Measurements from ENCODE around the gene TDRD3.

TDRD3 gene

DNA sequence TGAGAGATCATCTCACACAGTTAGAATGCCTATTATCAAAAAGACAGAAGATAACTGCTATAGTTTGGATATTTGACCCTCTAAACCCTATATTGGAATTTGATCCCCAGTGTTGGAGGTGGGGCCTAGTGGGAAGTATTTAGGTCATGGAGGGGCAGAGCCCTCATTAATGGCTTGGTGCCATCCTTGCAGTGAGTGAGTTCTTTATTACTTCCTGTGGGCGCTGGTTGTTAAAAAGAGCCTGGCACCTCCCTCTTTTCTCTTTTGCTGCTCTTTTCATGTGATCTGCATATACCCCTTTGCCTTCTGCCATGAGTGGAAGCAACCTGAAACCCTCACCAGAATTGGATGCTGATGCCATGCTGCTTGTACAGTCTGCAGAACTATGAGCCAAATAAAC is 66.8 kb downstream of the TDRD3 start:
- no peak for DNase-seq

DNA sequence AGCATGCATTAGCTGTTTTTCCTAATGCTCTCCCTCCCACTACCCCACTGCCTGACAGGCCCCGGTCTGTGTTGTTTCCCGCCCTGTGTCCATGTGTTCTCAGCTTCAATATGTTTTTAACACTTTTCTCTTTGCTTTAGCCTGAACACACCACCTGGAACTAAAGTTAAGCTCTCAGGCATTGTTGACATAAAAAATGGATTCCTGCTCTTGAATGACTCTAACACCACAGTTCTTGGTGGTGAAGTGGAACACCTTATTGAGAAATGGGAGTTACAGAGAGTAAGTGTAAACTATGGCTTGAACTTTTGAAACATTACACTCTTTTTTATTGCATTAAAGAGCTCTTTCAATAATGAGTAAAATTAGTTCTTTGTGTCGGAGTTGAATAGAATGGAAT is 70.1 kb downstream of the TDRD3 start:
- no peak for DNase-seq

DNA sequence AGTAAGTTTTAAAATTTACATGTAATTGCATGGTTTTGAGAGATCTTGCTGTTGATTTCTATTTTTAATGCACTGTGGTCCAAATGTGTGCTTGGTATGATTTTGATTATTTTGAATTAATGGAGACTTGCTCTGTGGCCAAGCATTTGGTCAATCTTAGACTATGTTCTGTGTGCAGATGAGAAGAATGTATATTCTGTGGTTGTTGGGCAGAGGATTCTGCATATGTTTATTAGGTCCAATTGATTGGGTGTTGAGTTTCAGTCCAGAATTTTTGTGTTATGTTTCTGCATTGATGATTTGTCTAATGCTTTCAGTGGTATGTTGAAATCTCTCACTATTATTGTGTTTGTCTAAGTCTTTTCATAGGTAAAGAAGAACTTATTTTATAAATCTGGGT is 82.3 kb downstream of the TDRD3 start:
- DNase-seq, result no peak

DNA sequence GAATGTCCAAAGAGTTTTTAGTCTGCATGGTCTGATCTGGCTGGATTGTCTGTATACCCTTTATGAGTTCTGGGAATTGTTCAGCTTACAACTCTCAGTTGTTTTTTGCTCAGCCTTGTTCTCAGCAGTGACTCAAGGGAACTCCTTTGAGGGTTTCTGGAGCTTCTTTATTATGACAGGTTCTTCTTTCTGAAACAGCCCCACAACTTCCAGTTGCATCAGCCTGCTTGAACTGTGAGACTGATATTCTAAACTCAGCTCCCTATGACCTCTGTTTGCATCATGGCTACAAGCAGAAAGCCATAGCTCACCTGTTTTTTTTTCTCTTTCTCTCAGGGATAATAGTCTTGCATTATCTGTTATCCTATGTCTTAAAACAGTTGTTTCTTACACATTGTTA is 85.0 kb downstream of the TDRD3 start:
- no peak for DNase-seq

DNA sequence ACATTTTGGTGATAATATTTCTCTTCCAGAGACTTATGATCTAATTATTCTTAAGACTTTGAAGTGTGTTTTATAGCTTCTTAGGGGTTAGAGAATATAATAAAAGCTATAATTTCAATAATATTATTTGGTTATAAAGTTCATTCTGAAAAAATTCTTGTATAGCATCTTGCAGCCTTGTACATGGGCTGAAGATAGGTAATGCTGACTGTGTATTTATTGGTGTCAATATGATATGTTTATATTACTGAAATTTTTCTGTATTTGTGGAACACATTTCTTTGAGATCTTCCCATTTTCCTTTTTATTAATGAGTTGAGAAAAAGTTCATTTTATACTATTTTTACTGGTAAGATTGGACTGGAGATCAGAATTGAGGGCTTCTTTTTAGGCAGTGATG is 87.8 kb downstream of the TDRD3 start:
- no peak for DNase-seq

DNA sequence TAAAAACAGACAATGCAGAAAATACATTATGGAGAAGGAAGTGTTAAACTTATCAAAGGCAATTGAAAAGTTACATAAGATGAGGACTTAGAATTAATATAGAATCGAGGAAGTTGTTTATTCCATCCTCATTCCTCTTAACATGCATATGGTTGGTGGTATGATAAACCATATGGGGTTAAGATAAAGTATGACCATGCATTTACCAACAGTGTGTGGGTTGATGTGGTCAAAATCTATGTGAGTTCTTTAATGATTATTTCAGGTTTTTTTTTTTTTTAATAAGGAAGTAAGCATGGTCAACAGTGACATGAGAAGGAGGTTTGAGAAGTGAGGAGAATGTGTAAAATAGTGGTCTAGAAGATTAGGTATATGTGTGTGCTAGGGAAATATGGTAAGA is 94.5 kb downstream of the TDRD3 start:
- DNase-seq, result no peak

DNA sequence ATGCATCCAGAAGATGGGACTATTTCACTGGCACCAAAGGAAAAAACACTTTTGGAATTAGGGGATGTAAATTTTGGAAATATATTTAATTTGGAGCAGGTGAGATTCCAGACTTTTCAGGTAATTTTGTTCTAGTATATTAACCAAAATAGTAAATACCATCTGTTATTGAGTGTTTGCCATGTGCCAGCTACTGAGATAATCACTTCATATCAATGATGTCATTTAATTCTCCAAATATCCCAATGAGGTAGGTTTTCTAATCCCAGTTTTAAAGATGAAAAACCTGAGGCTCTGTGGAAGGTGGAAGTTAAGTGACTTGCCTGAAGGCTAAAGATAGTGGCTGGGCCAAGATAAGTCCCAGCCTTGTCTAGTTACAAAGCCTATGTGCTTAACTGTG is 95.2 kb downstream of the TDRD3 start:
- no peak for DNase-seq

DNA sequence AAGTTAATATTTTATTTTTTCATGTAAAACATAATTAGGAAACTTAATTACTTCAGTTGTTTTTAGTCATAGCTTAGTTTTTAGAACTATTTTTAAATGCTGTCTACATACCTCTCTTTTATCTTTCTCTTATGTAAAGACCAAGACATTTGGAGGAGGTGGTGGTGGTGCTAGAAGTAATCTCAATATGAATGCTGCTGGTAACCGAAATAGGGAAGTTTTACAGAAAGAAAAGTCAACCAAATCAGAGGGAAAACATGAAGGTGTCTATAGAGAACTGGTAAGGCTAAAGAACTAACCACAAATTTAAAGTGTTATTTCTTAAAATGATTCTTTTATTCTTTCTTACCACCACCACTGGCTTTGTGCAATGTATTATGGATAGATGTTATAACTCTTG is 97.3 kb downstream of the TDRD3 start:
- DNase-seq, result no peak

DNA sequence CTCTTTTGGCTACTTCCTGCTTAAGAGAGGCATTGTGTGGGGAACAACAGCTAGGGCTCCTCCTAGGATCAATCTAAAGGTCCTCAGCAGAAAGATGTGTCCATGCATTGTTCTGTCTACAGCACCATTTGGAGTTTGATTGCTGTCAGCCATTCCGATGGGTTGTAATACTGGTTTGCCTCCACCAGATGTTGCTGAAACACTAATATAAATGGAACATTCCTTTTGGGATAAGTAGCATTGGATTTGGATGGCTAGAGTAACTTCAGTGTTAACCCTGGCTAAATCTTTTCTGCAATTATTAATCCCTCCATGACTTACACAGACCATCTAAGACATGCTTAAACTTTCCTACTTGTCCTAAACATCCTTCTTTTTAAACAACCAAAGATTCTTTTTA is 104.2 kb downstream of the TDRD3 start:
- DNase-seq, result no peak

DNA sequence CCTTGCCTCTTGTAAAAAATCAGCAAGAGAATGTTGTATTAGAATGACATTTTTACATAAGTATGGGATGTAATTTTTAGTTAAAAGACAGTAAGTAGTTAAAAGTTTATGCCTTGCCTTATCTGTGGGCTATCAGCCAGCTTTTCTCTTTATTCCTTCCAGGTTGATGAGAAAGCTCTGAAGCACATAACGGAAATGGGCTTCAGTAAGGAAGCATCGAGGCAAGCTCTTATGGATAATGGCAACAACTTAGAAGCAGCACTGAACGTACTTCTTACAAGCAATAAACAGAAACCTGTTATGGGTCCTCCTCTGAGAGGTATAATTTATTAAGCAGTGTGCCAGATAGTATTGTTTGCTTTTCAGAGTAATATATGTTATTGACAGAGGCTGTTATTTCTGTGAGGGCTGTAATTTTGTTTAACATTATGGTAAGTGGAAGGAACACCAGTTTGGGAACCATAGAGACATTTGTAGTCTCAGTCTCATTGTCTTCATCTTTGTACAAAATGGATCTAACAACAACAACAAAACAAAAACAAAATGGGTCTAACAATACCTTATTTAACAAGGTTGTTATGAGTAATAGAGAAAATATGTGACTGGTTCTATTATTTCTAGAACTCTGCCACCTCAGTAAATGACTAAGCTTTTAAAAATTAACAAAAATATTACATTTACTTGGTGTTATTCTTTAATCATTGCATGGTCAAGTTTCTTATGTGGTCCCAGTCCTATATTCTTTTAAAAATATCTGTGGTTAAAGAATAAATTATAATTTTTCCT is 112.8 kb downstream of the TDRD3 start:
- no peak for DNase-seq

DNA sequence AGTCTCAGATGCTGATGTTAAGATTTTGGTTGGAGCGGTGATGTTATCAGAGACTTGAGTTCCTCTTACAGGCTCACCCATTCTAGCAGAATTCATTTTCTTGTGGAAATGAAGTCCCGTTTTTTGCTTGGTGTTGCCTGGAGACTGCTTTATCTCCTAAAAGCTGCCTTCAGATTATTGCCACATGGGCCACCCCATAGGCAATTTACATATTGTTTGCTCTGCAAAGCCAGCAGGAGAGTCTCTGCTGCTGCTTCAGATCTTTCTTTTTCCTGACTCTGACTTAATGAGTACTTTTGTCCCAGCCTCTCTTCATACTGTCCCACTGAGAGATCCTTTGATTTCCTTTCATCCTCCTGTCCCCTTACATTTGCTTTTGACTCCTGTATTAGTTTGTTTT is 114.6 kb downstream of the TDRD3 start:
- no peak for DNase-seq

DNA sequence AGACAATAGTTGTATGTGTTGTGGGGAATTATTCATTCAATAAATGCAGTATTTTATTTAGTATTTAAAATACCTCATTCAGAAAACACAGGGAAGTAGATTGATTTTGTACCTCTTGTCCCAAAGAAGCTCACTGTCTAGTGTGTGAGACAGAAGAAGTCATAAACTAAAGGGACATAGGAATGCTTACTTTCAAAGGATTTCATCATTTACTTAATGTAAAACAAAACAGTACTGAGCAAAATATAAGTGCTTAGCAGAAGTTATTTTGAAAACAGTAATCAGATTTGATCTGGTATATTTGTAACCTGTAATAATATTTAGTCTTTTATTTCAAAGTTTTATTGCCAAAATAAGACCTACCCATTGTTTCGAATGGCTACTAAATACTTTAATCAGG is 117.9 kb downstream of the TDRD3 start:
- no peak for DNase-seq

DNA sequence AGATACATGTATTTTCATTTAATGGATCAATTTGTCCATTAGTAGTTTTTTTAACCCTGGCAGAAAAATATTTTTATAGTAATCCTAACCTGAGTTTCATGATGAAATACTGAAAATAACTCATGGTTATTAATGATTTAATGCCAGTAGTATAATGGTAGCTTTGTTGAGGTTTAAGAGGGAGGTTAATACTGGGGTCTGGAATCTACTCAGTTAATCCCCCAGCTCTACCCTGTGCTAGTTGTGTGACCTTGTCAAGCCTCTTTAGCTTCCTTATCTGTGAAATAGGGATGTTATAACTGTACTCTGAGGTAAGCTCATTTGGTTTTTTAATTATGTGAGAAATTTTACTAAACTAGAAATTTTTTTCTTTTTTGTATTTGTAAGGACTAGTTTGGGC is 122.5 kb downstream of the TDRD3 start:
- DNase-seq, result no peak

DNA sequence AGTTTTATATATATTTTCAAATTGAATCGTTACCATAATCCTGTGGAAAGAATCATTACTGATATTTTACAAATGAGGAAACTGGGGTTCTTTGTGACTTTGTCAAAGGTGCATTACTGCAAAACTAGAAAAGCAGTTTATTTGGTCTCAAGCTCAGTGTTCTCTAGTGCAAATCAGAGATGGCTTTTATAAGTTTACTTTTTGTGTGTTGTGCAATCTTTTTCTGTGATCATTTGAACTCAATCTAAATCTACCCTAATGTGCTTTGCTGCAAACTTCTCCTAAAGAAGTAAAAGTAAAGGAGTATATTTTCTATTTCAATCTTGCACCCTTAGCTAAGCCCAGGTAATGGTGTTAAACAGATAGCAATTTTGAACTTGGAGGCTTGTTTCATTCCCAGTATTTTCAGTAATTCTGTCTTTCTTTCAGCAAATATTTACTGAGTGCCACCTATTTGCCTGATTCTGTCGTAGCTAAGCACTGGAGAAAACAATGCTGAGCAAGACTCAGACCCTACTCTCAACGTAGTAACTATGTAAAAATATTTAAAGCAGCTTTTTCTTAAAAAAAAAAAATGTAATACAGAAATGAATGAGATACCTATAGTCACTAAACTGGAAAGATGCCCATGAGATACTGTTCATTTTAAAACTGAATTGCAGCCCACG is 124.0 kb downstream of the TDRD3 start:
- no peak for DNase-seq

DNA sequence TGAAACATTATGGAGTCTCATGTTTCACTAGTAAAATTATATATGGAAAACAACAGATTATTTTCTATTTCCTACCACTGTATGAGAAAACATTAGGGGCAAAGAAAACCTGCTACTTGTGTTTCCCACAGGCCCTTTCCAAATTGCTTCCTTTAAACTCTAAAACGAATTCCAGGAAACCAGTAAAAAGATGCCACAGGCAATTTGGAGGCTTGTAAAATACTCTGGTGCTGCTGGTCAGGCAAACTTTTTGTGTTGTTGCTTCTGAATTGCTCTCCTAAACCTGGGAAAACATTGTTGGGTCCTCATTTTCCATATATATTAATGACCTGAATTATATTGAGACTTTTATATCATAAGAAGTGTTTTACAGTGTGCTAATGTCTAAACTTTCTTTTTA is 141.5 kb downstream of the TDRD3 start:
- DNase-seq, result no peak

DNA sequence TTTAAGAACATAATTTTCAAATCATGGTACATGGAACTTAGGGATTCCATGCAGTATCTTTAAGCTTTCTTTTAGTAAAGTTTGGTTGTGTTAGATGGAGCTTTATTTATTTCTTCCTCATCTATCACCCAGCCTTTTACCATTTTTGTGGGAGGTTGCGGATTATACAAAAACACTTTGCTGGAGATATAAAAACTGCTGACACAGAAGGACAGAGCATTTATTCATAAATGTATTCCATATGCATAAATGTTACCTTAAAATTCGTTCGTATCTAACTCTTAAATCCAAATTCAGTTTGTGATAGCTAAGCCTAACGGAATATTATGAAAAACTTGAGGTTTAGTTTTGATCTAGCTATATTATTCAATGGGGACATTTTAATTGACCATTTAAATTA is 143.3 kb downstream of the TDRD3 start:
- no peak for DNase-seq

DNA sequence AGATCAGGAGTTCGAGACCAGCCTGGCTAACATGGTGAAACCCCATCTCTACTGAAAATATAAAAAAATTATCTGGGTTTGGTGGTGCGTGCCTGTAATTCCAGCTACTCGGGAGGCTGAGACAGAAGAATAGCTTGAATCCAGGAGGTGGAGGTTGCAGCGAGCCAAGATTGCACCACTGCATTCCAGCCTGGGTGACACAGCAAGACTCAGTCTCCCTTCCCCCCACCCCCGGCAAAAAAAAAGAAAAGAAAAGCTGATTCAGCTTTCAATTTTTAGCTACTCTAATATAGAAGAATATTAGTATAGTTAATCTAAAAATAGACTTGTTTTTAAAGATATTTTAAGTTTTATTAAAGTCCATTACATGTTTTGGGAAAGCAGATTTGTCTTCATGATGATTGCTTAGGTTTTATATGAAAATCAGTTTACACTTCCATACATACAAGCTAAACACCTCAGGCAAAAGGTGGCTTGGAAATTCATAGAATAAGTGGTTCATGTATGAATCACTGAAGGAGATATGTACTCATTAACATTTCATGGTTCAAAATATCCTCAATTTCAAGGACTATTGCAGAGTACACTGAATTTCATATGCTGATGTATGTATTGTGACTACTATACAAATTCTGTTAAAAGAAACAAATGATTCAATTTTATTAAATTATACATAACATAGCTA is 165.2 kb downstream of the TDRD3 start:
- DNase-seq, result no peak

DNA sequence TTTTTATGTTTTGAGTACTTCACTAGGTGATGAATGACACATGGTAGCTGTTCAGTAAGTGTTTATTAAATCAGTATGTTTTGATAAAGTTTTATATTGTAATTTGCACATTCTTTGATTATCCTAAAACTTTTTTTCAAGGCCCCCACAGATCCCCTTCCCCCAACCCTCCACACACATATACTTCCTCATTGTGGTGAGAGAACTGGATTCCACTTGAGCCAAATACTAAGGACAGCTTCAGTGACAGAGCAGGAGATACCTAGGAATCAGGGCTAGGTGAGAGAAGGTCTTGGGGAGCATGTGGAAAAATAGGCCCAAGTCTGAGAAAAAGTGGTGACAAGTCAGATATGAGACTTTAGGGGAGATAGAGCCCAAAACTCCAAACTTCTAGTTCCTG is 174.6 kb downstream of the TDRD3 start:
- DNase-seq, result no peak

DNA sequence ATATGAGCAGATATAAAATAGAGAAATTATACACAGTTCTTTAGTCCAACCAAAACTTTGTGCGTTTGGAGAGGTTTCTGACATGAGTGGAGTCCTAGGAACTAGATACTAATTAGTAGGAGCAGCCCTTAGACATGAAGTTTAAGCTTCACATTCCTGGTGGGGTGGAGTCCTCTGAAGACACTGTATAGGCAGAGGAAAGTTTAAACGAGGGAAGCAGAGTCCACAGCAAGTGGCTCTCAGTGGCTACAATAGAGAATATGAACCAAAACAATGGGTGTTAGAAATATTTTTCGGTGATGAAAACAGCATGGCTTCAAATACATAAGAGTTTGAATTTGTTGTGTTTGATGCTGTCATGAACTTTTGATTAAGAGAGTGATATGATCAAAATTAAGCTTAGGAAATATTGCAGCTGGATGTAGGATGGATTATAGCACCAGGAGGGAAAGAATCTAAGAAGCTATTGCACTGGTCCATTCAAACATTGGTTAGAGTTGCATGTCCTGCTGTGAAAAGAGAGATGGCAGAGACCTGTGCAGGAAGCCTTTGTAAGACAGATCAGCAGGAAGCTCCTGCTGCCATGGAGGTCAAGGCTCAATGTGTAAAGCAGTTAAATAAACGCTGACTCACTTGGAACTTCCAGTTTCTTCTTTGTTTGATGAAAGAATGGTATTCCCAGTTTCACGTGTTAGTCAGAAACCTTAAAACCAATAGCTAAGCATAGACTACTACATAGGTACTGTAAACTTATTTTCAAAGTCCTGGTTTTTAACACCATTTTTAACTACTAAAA is 175.2 kb downstream of the TDRD3 start:
- no peak for DNase-seq

DNA sequence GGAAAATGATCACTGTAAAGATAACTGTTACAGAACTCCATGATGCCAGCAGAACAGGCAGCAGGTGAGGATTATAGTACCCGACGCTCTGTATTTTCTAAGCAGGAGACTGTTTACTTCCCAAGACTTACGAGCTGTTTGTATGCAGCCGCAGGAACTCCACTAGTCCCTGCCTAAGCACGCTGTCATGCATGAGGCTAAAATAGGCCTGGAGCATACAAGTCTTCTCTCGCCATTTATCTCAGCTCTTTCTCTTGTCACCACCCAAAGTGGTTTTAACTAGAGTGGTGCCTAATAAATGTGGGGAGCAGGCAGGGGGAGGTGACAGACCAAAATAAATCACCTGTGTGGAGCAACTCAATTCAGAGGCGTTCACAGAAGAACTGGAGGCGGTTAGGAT is 175.8 kb downstream of the TDRD3 start:
- no peak for DNase-seq

DNA sequence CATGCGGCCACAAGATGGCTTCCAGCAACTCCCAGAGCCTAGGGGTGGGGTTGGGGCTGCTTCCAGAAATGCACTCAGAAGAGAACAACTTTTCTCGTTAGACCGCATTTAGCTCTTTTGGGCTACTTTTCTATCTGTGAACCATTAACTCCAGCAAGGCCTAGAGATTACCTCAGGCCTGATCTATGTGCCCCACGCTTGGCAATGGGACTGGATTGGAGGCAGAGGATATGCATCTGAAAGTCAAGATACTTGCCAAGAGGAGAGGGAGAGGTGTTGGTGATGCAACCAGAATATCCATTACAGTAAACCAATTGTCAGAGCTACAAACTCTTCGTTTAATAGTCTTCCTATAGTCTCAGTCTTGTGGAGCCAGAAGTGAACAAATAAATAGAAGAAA is 177.7 kb downstream of the TDRD3 start:
- no peak for DNase-seq

DNA sequence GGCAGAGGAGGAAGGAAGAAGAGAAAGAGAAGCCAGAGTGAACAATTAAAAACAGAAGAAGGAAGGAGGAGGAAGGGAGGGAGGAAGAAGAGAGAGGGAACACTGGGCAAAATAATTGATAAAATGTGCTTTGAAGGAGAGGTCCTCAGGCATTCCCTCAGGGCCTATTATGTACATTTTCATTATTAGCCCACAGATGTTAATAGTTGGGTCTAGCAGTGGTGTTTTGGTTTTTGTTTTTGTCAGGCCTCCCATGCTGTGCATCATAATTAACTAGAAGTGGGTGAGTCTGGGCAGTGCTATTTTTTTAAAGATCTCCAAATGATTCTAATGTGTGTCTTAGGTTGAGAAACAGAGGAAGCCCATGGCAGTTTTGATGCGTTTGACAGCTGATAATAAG is 178.1 kb downstream of the TDRD3 start:
- no peak for DNase-seq

DNA sequence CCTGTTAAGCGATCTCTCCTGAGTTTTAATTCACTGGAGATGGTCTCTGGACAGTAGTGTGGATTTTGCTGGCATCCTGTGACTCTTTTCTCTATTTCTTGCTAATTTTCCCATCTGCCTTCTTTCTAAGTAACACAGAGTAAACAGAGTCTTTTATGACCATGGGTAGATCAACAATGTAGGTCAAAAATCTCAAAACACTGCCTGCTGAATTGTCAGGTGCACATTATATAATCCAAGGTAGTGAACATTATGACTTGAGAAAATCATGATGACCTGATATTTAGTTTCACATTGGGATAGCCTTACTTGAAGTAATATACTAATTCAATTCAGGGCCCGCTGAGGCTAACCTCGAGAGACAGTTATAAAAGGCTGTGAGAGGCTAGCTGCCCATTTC is 180.7 kb downstream of the TDRD3 start:
- DNase-seq, result no peak
